ENCODE results near the gene COQ10B. TPM values are rescaled to one million over a fixed set of nuclear protein-coding genes. Genes with fewer than 3 reads are reported as not detected.

COQ10B gene
- total and polyA plus RNA-seq, 2 of the 4 experiments (the other 2 are of a cell fraction), result 9.5 to 28.7 TPM

GRCh38 chr2:197515315-197515738 lies 62.0 kb downstream of the COQ10B start:
- peak overlapping the region; percentile 95 for H2AFZ ChIP-seq (replicated peaks; ENCODE audit: low read length, poor library complexity)
- peak overlapping the region; percentile 2; the same call in 1 of the 3 replicates for H2BK15ac ChIP-seq (ENCODE audit: low read depth, low read length)
- H3K9me3 ChIP-seq (ENCODE audit: control insufficient read depth, insufficient read depth, low read length), result no peaks in the 10 kb centered on the region
- no peak overlapping the region for H2AK5ac ChIP-seq (ENCODE audit: low read depth, low read length)
- H4K8ac ChIP-seq (ENCODE audit: low read depth in 2 of 2, low read length in 2 of 2), result peak overlapping the region; percentile 40 to 87
- intact Hi-C loops (cut with micrococcal nuclease), result loop anchor here (5.0 kb wide), 2 partner anchors 157 to 192 kb away; partner anchors contain the start of gene MARS2
- peak overlapping the region; percentile 89 for H3K14ac ChIP-seq (replicated peaks; ENCODE audit: low read depth, low read length)
- in situ Hi-C loops (cut with MboI; ENCODE audit: low sequenced_read_pairs), result loop anchor here (10.0 kb wide), 1 partner anchor 189 kb away; the partner anchor contains the start of gene MARS2
- TF ChIP-seq CEBPB (IDR thresholded peaks at IDR 0.05; ENCODE audit: low read depth, low read length), result no peak
- no peak for TF ChIP-seq RCOR1 (IDR thresholded peaks at IDR 0.05; ENCODE audit: insufficient replicate concordance, low read length)
- TF ChIP-seq, protein P1, sequence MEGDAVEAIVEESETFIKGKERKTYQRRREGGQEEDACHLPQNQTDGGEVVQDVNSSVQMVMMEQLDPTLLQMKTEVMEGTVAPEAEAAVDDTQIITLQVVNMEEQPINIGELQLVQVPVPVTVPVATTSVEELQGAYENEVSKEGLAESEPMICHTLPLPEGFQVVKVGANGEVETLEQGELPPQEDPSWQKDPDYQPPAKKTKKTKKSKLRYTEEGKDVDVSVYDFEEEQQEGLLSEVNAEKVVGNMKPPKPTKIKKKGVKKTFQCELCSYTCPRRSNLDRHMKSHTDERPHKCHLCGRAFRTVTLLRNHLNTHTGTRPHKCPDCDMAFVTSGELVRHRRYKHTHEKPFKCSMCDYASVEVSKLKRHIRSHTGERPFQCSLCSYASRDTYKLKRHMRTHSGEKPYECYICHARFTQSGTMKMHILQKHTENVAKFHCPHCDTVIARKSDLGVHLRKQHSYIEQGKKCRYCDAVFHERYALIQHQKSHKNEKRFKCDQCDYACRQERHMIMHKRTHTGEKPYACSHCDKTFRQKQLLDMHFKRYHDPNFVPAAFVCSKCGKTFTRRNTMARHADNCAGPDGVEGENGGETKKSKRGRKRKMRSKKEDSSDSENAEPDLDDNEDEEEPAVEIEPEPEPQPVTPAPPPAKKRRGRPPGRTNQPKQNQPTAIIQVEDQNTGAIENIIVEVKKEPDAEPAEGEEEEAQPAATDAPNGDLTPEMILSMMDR (conservative IDR thresholded peaks at IDR 0.05; ENCODE audit: low read depth, low read length), result no peak
- TF ChIP-seq FOS (IDR thresholded peaks at IDR 0.05; ENCODE audit: low read depth, low read length), result no peak
- TF ChIP-seq USF2 (IDR thresholded peaks at IDR 0.05; ENCODE audit: low read depth, low read length), result no peak
- no peak for TF ChIP-seq MAZ (IDR thresholded peaks at IDR 0.05; ENCODE audit: borderline replicate concordance, low read depth, low read length)
- TF ChIP-seq NFE2L2 (IDR thresholded peaks at IDR 0.05; ENCODE audit: low read depth, low read length), result no peak
- ChIA-PET POLR2A (ENCODE audit: unreplicated experiment) (interaction anchor here (0.6 kb wide), 1 partner anchor 16 kb away, joined by 3 read pairs; the partner anchor contains the start of gene HSPD1), CTCF (no interaction called here)
- H2BK120ac ChIP-seq (ENCODE audit: low read depth, low read length), result peak overlapping the region; percentile 70
- no peaks in the 10 kb centered on the region for H3K27me3 ChIP-seq (ENCODE audit: control insufficient read depth, insufficient read depth, low read length)
- H4K5ac ChIP-seq (ENCODE audit: low read depth, low read length), result peak overlapping the region; percentile 37
- peak overlapping the region; percentile 83 for H2BK5ac ChIP-seq (ENCODE audit: low read depth, low read length, poor library complexity, severe bottlenecking)
- H3K9ac ChIP-seq (ENCODE audit: low read depth, low read length), result peak overlapping the region; percentile 80
- H4K20me1 ChIP-seq (ENCODE audit: insufficient read depth, low read length), result peaks cover under 1% of the 10 kb centered on the region; the same call in 1 of the 2 replicates
- H3K23ac ChIP-seq (ENCODE audit: low read depth, low read length), result peak overlapping the region; percentile 79
- peak overlapping the region; percentile 58 for H3K56ac ChIP-seq (ENCODE audit: extremely low read depth, insufficient read depth, low read length)
- 5% methylated on average over 14 of the region's 16 CpGs; no CpG with 5 or more reads in 1 of the 2 experiments for WGBS, 2 experiments (ENCODE audit: extremely low coverage in 2 of 2, insufficient read length in 1 of 2)
- H3K18ac ChIP-seq (ENCODE audit: low read depth, low read length), result peak overlapping the region; percentile 21
- H3K4me3 ChIP-seq (ENCODE audit: insufficient read depth, low read depth, low read length), result peak overlapping the region; percentile 80
- H3K36me3 ChIP-seq (ENCODE audit: control insufficient read depth, insufficient read depth, low read length), result no peaks in the 10 kb centered on the region
- H4K91ac ChIP-seq (ENCODE audit: insufficient read depth, low read depth, low read length), result peak overlapping the region; percentile 70
- dilution Hi-C loops (cut with HindIII; ENCODE audit: low sequenced_read_pairs, unreplicated experiment), result no loop called here
- 0 out of 2 replicates have a peak, but pooled peaks cover 1% of the 10 kb centered on the region for H3K9me1 ChIP-seq (ENCODE audit: insufficient read depth, low read length)
- peak; percentile 31 for DNase-seq
- BruUV-seq (replicated peaks), result no TSS peak
- peaks cover 4% of the 10 kb centered on the region; the same call in 1 of the 2 replicates for H3K4me1 ChIP-seq (ENCODE audit: control insufficient read depth, insufficient read depth, low read length)
- ATAC-seq (ENCODE audit: low read depth), result no peak
- H3K4me2 ChIP-seq (ENCODE audit: low read depth, low read length), result peak overlapping the region; percentile 83
- H3K79me1 ChIP-seq (ENCODE audit: low read depth in 1 of 2, low read length in 2 of 2), result 0 out of 4 replicates have a peak, but pooled peaks cover 0 to 8% of the 10 kb centered on the region in 2 experiments
- H3K4ac ChIP-seq (ENCODE audit: low read depth, low read length), result peak overlapping the region; percentile 90
- no peak overlapping the region for H2BK20ac ChIP-seq (ENCODE audit: low read depth, low read length)
- peak overlapping the region; percentile 65 for H3K27ac ChIP-seq (ENCODE audit: insufficient read depth, low read length)
- peak overlapping the region; percentile 99 for H2AK9ac ChIP-seq (replicated peaks; ENCODE audit: low read depth, low read length, poor library complexity)

Data from IMR-90 (cell line).